HEK293 (cell line): ENCODE data around the gene CADPS2.

Experiments
- GFI1B ChIP-seq: fragments of 450-650 bp; formaldehyde crosslinking; IDR thresholded peaks from 2 replicates; pipeline ENCODE4 v1.5.1; 2016; ENCODE audit warnings: missing biosample characterization, missing genetic modification characterization
- GLIS1 ChIP-seq: fragments of 450-650 bp; formaldehyde crosslinking; IDR thresholded peaks from 2 replicates; pipeline ENCODE4 v1.5.1; 2016; ENCODE audit warnings: missing biosample characterization, missing genetic modification characterization
- KLF8 ChIP-seq: fragments of 450-650 bp; formaldehyde crosslinking; IDR thresholded peaks from 2 replicates; pipeline ENCODE4 v1.5.1; 2016; ENCODE audit warnings: missing biosample characterization, missing genetic modification characterization
- MYNN ChIP-seq: fragments of 450-650 bp; formaldehyde crosslinking; IDR thresholded peaks from 2 replicates; pipeline ENCODE4 v1.5.1; 2016; ENCODE audit warnings: missing biosample characterization, missing genetic modification characterization, borderline replicate concordance
- MZF1 ChIP-seq: fragments of 450-650 bp; formaldehyde crosslinking; IDR thresholded peaks from 2 replicates; pipeline ENCODE4 v1.5.1; 2017; ENCODE audit warnings: missing biosample characterization, missing genetic modification characterization, borderline replicate concordance
- SCRT2 ChIP-seq: fragments of 450-650 bp; formaldehyde crosslinking; IDR thresholded peaks from 2 replicates; pipeline ENCODE4 v1.5.1; 2016; ENCODE audit warnings: missing biosample characterization, missing genetic modification characterization
- SP2 ChIP-seq: fragments of 450-650 bp; formaldehyde crosslinking; IDR thresholded peaks from 2 replicates; pipeline ENCODE4 v1.5.1; 2016; ENCODE audit warnings: missing biosample characterization, missing genetic modification characterization
- ZEB2 ChIP-seq: fragments of 450-650 bp; formaldehyde crosslinking; IDR thresholded peaks from 2 replicates; pipeline ENCODE4 v1.5.1; 2016; ENCODE audit warnings: missing biosample characterization, missing genetic modification characterization
- ZFHX2 ChIP-seq: fragments of 450-650 bp; formaldehyde crosslinking; conservative IDR thresholded peaks from 2 replicates; pipeline ENCODE4 v1.5.1; 2016; ENCODE audit warnings: missing biosample characterization, missing genetic modification characterization
- ZFP37 ChIP-seq: fragments of 450-650 bp; formaldehyde crosslinking; IDR thresholded peaks from 2 replicates; pipeline ENCODE4 v1.5.1; 2016; ENCODE audit warnings: missing biosample characterization, missing genetic modification characterization
- ZIC2 ChIP-seq: fragments of 450-650 bp; formaldehyde crosslinking; IDR thresholded peaks from 2 replicates; pipeline ENCODE4 v1.5.1; 2016; ENCODE audit warnings: missing biosample characterization, missing genetic modification characterization
- ZNF140 ChIP-seq: fragments of 450-650 bp; formaldehyde crosslinking; IDR thresholded peaks from 2 replicates; pipeline ENCODE4 v1.5.1; 2016; ENCODE audit warnings: missing biosample characterization, missing genetic modification characterization
- ZNF214 ChIP-seq: fragments of 450-650 bp; formaldehyde crosslinking; IDR thresholded peaks from 2 replicates; pipeline ENCODE4 v1.5.1; 2017; ENCODE audit warnings: missing biosample characterization, mild to moderate bottlenecking, missing genetic modification characterization, borderline replicate concordance
- ZNF274 ChIP-seq, 2 experiments: fragments of 200-500 bp in 1 of 2; fragments of 450-650 bp in 1 of 2; sonication (Bioruptor generic) in 1 of 2; formaldehyde crosslinking in 1 of 2; IDR thresholded peaks; 2 replicates each; pipeline versions ENCODE4 v1.5.1 to v1.6.1; 2014 to 2016; ENCODE audit warnings: borderline replicate concordance in 1 of 2, inconsistent platforms in 1 of 2, low read length in 1 of 2, missing biosample characterization in 1 of 2, missing genetic modification characterization in 1 of 2
- ZNF350 ChIP-seq: fragments of 450-650 bp; formaldehyde crosslinking; IDR thresholded peaks from 2 replicates; pipeline ENCODE4 v1.5.0; 2017; ENCODE audit warnings: missing biosample characterization, mild to moderate bottlenecking, missing genetic modification characterization
- ZNF37A ChIP-seq: fragments of 450-650 bp; IDR thresholded peaks from 2 replicates; pipeline ENCODE4 v1.5.1; 2018; ENCODE audit warnings: missing biosample characterization, missing genetic modification characterization
- ZNF398 ChIP-seq: fragments of 450-650 bp; formaldehyde crosslinking; IDR thresholded peaks from 2 replicates; pipeline ENCODE4 v1.5.1; 2017; ENCODE audit warnings: missing biosample characterization, missing genetic modification characterization
- ZNF433 ChIP-seq: fragments of 450-650 bp; formaldehyde crosslinking; IDR thresholded peaks from 2 replicates; pipeline ENCODE4 v1.5.1; 2016; ENCODE audit warnings: missing biosample characterization, missing genetic modification characterization, low read depth
- ZNF501 ChIP-seq: fragments of 450-650 bp; formaldehyde crosslinking; IDR thresholded peaks from 2 replicates; pipeline ENCODE4 v1.5.1; 2016; ENCODE audit warnings: missing biosample characterization, missing genetic modification characterization
- ZNF518A ChIP-seq: fragments of 450-650 bp; formaldehyde crosslinking; conservative IDR thresholded peaks from 2 replicates; pipeline ENCODE4 v1.5.1; 2016; ENCODE audit warnings: low read depth, missing biosample characterization, missing genetic modification characterization
- ZNF571 ChIP-seq: fragments of 450-650 bp; formaldehyde crosslinking; IDR thresholded peaks from 2 replicates; pipeline ENCODE4 v1.5.0; 2017; ENCODE audit warnings: missing biosample characterization, missing genetic modification characterization
- ZNF596 ChIP-seq: fragments of 450-650 bp; IDR thresholded peaks from 2 replicates; pipeline ENCODE4 v1.5.0; 2018; ENCODE audit warnings: missing biosample characterization, mild to moderate bottlenecking, missing genetic modification characterization, moderate library complexity
- ZNF747 ChIP-seq: fragments of 450-650 bp; formaldehyde crosslinking; IDR thresholded peaks from 2 replicates; pipeline ENCODE4 v1.5.1; 2016; ENCODE audit warnings: missing biosample characterization, missing genetic modification characterization
- ZNF791 ChIP-seq: fragments of 450-650 bp; formaldehyde crosslinking; IDR thresholded peaks from 2 replicates; pipeline ENCODE4 v1.5.1; 2016; ENCODE audit warnings: missing biosample characterization, missing genetic modification characterization
- ZNF843 ChIP-seq: fragments of 450-650 bp; formaldehyde crosslinking; IDR thresholded peaks from 2 replicates; pipeline ENCODE4 v1.5.1; 2016; ENCODE audit warnings: missing biosample characterization, missing genetic modification characterization
- ZSCAN16 ChIP-seq: fragments of 450-650 bp; formaldehyde crosslinking; IDR thresholded peaks from 2 replicates; pipeline ENCODE4 v1.5.1; 2016; ENCODE audit warnings: missing biosample characterization, missing genetic modification characterization
- TF ChIP-seq, protein P1 (sequence below): fragments of 450-650 bp; formaldehyde crosslinking; IDR thresholded peaks from 2 replicates; pipeline ENCODE4 v1.5.1; 2017; ENCODE audit warnings: missing biosample characterization, mild to moderate bottlenecking, missing genetic modification characterization, moderate library complexity
- TF ChIP-seq, protein P2 (sequence below): fragments of 450-650 bp; formaldehyde crosslinking; IDR thresholded peaks from 2 replicates; pipeline ENCODE4 v1.5.0; 2017; ENCODE audit warnings: missing biosample characterization, missing genetic modification characterization, borderline replicate concordance

The CADPS2 gene

DNA sequence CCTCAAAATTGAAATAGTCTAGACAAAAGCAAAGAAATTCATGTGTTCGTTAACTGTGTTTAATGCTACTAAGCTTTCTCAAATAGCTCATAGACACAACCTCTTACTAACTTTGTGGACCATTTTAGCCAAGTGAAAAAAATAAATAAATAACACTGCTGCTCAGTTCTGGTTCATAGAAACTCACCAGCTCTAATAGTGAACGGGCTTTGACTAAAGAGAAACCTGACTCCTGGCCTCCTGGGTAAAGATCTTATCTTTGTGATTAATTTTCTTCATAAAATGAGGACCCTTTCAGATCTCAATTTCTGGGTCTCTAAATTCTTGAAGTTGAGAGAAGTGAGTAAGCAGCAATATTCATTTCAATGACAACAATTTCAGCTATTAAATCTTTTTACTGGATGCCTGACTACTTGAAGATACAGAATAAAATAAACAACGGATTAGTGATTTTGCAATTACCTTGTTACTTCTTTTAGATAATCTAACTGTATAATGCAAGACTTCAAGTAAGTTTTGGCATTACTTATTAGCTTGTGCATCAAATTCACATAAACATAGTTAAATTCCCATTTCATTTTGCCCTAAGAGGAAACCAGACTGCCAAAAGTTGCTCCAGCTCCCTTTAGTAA, 3.1 kb downstream of the CADPS2 start (continued):
- TF ChIP-seq ZNF433 (tag by site-specific recombination) (no peak), GLIS1 (tag by site-specific recombination) (peak; percentile 49), ZNF274 (IDR thresholded peaks at IDR 0.05; ENCODE audit: low read length) (no peak), ZNF274 (tag by site-specific recombination; IDR thresholded peaks at IDR 0.05; ENCODE audit: borderline replicate concordance) (no peak), ZEB2 (tag by site-specific recombination) (peak; percentile 78; the same call in 1 of the 2 replicates), KLF8 (tag by site-specific recombination) (peak; percentile 86), ZNF214 (tag by site-specific recombination) (no peak), ZNF843 (tag by site-specific recombination) (peak; percentile 98), ZSCAN16 (no peak), ZNF350 (tag by site-specific recombination) (no peak), ZFHX2 (tag by site-specific recombination) (no peak), ZNF501 (tag by site-specific recombination) (0 out of 2 replicates have a peak, but pooled peaks have one; percentile 32), ZNF571 (tag by site-specific recombination) (no peak), ZFP37 (tag by site-specific recombination) (no peak), ZNF518A (tag by site-specific recombination) (peak; percentile 54; the same call in 1 of the 2 replicates), MYNN (tag by site-specific recombination) (no peak), ZNF747 (tag by site-specific recombination) (no peak), ZIC2 (tag by site-specific recombination) (no peak), GFI1B (no peak), MZF1 (peak; percentile 54; the same call in 1 of the 2 replicates), ZNF37A (tag by site-specific recombination) (no peak), ZNF596 (0 out of 2 replicates have a peak, but pooled peaks have one; percentile 35), ZNF140 (tag by site-specific recombination) (no peak), ZNF398 (peak; percentile 41; the same call in 1 of the 2 replicates), SCRT2 (tag by site-specific recombination) (no peak), SP2 (tag by site-specific recombination) (no peak), ZNF791 (no peak)
- TF ChIP-seq, protein P1, sequence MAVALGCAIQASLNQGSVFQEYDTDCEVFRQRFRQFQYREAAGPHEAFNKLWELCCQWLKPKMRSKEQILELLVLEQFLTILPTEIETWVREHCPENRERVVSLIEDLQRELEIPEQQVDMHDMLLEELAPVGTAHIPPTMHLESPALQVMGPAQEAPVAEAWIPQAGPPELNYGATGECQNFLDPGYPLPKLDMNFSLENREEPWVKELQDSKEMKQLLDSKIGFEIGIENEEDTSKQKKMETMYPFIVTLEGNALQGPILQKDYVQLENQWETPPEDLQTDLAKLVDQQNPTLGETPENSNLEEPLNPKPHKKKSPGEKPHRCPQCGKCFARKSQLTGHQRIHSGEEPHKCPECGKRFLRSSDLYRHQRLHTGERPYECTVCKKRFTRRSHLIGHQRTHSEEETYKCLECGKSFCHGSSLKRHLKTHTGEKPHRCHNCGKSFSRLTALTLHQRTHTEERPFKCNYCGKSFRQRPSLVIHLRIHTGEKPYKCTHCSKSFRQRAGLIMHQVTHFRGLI (tag by site-specific recombination), result no peak
- TF ChIP-seq, protein P2, sequence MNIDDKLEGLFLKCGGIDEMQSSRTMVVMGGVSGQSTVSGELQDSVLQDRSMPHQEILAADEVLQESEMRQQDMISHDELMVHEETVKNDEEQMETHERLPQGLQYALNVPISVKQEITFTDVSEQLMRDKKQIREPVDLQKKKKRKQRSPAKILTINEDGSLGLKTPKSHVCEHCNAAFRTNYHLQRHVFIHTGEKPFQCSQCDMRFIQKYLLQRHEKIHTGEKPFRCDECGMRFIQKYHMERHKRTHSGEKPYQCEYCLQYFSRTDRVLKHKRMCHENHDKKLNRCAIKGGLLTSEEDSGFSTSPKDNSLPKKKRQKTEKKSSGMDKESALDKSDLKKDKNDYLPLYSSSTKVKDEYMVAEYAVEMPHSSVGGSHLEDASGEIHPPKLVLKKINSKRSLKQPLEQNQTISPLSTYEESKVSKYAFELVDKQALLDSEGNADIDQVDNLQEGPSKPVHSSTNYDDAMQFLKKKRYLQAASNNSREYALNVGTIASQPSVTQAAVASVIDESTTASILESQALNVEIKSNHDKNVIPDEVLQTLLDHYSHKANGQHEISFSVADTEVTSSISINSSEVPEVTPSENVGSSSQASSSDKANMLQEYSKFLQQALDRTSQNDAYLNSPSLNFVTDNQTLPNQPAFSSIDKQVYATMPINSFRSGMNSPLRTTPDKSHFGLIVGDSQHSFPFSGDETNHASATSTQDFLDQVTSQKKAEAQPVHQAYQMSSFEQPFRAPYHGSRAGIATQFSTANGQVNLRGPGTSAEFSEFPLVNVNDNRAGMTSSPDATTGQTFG, result no peak
